HepG2 (cell line): ENCODE results near the gene FRMD8. TPM values are rescaled to one million over a fixed set of nuclear protein-coding genes. Genes with fewer than 3 reads are reported as not detected.

Experiments used
- AKAP8 ChIP-seq: sonication (generic); formaldehyde crosslinking; IDR thresholded peaks from 2 replicates; pipeline ENCODE4 v1.5.1; 2020; ENCODE audit warnings: mild to moderate bottlenecking, missing genetic modification reagents
- DR1 ChIP-seq: sonication (generic); formaldehyde crosslinking; IDR thresholded peaks from 2 replicates; pipeline ENCODE4 v1.8.0; 2021; ENCODE audit warnings: mild to moderate bottlenecking, missing genetic modification reagents, inconsistent platforms
- HOXA5 ChIP-seq: sonication (generic); formaldehyde crosslinking; IDR thresholded peaks from 2 replicates; pipeline ENCODE4 v1.4.0; 2020; ENCODE audit warnings: missing genetic modification reagents
- MED1 ChIP-seq: sonication (generic); formaldehyde crosslinking; IDR thresholded peaks from 2 replicates; pipeline ENCODE4 v1.4.0; 2020; ENCODE audit warnings: missing genetic modification reagents
- MYC ChIP-seq: sonication (generic); formaldehyde crosslinking; IDR thresholded peaks from 2 replicates; pipeline ENCODE4 v1.9.0; 2021; ENCODE audit warnings: missing genetic modification reagents, borderline replicate concordance
- NONO ChIP-seq, 2 experiments: fragments of 450-650 bp in 1 of 2; sonication (generic) in 1 of 2; formaldehyde crosslinking in 1 of 2; IDR thresholded peaks in 1 of 2; conservative IDR thresholded peaks in 1 of 2; 2 replicates each; pipeline versions ENCODE4 v1.6.1 to v1.8.0; 2017 to 2022; ENCODE audit warnings: mild to moderate bottlenecking in 1 of 2, missing genetic modification reagents in 1 of 2, moderate library complexity in 1 of 2
- RBM39 ChIP-seq: fragments of 200-400 bp; formaldehyde crosslinking; IDR thresholded peaks from one replicate; pipeline ENCODE4 v1.6.1; 2018; ENCODE audit warnings: antibody characterized with exemption, mild to moderate bottlenecking, low read depth, low read length; ENCODE audit not compliant: poor library complexity, severe bottlenecking
- SALL2 ChIP-seq: sonication (generic); formaldehyde crosslinking; IDR thresholded peaks from 2 replicates; pipeline ENCODE4 v1.8.1; 2023; ENCODE audit warnings: mild to moderate bottlenecking, missing genetic modification reagents, inconsistent platforms
- ZNF766 ChIP-seq: sonication (generic); formaldehyde crosslinking; IDR thresholded peaks from 2 replicates; pipeline ENCODE4 v1.5.0; 2020; ENCODE audit warnings: missing genetic modification reagents, borderline replicate concordance
- ZNF777 ChIP-seq: sonication (generic); formaldehyde crosslinking; IDR thresholded peaks from 2 replicates; pipeline ENCODE4 v1.4.0; 2020; ENCODE audit warnings: missing genetic modification reagents
- ZSCAN31 ChIP-seq: sonication (generic); formaldehyde crosslinking; IDR thresholded peaks from 2 replicates; pipeline ENCODE4 v1.5.0; 2020; ENCODE audit warnings: low read depth, mild to moderate bottlenecking, missing genetic modification reagents
- polyA plus RNA-seq, 8 experiments: library from polyadenylated mRNA; depleted of rRNA in 3 of 8; stranded (reverse) in 7 of 8; unstranded in 1 of 8; fragments of >200 nt; fragmentation: Illumina TruSeq in 4 of 8; extraction: Trizol in 4 of 8; gene quantifications; 2 replicates each; pipeline versions ENCODE4 v1.2.1 to v1.2.3, GENCODE V29; 2011 to 2016; ENCODE audit warnings: low read depth in 4 of 8, missing spikeins in 1 of 8, mixed read lengths in 1 of 8; ENCODE audit not compliant: insufficient read depth in 1 of 8
- total RNA-seq, 5 experiments: library from RNA; depleted of rRNA; stranded (reverse); fragments of >200 nt; fragmentation: Illumina TruSeq; extraction: Trizol; gene quantifications; 2 replicates each; pipeline ENCODE4 v1.2.3, GENCODE V29; 2016; ENCODE audit warnings: low read depth in 1 of 5
- TF ChIP-seq, protein P1 (sequence below): sonication (generic); formaldehyde crosslinking; IDR thresholded peaks from 2 replicates; pipeline ENCODE4 v1.4.0; 2020; ENCODE audit warnings: missing genetic modification reagents, mild to moderate bottlenecking, borderline replicate concordance
- TF ChIP-seq, protein P2 (sequence below): sonication (generic); formaldehyde crosslinking; IDR thresholded peaks from 2 replicates; pipeline ENCODE4 v1.5.1; 2020; ENCODE audit warnings: mild to moderate bottlenecking, missing genetic modification reagents
- TF ChIP-seq, protein P3 (sequence below): sonication (generic); formaldehyde crosslinking; conservative IDR thresholded peaks from 2 replicates; pipeline ENCODE4 v1.4.0; 2020; ENCODE audit warnings: mild to moderate bottlenecking, missing genetic modification reagents, moderate library complexity
- TF ChIP-seq, protein P4 (sequence below): sonication (generic); formaldehyde crosslinking; IDR thresholded peaks from 2 replicates; pipeline ENCODE4 v1.5.0; 2020; ENCODE audit warnings: missing genetic modification reagents, mild to moderate bottlenecking, borderline replicate concordance
- TF ChIP-seq, protein P5 (sequence below): sonication (generic); formaldehyde crosslinking; IDR thresholded peaks from 2 replicates; pipeline ENCODE4 v1.4.0; 2020; ENCODE audit warnings: mild to moderate bottlenecking, missing genetic modification reagents

FRMD8 gene
- total and polyA plus RNA-seq, 2 of the 13 experiments (the other 11 are each of a cell fraction or from before 2014, with no cell fraction given), result 5.8 to 20.6 TPM

DNA sequence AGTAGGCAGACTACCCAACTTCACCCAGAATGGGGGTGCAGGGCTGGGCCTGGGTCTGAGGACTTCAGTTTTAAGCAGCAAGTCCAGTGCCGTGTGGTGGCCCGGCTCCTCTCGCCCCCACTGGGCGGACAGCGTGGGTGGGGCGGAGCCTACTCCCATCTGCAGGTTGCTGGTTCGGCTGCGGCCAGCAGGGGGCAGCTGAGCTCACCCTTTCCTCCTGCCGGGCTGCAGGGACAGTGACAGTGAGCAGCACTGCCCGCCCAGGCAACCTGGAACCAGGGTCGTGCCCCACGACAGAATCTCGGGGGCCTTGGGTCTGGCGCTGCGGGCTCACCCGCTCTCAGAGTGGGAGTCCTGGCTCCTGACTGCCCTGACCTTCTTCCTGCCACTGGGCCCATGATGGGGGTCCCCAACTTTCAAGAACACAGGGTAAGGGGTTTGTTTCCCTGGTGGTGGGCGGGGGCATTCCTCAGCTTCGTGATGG, 29.9 kb downstream of the FRMD8 start (continued):
- TF ChIP-seq RBM39 (peak; percentile 62), ZNF777 (CRISPR knock-in tag) (0 out of 2 replicates have a peak, but pooled peaks have one; percentile 46), MYC (CRISPR knock-in tag) (peak; percentile 76), DR1 (CRISPR knock-in tag) (peak; percentile 40; the same call in 1 of the 2 replicates), NONO (IDR thresholded peaks at IDR 0.05) (no peak), NONO (CRISPR knock-in tag; conservative IDR thresholded peaks at IDR 0.05) (peak; percentile 70; the same call in 1 of the 2 replicates), SALL2 (peak; percentile 53), ZSCAN31 (CRISPR knock-in tag) (0 out of 2 replicates have a peak, but pooled peaks have one; percentile 29), AKAP8 (peak; percentile 88; the same call in 1 of the 2 replicates), HOXA5 (CRISPR knock-in tag) (peak; percentile 58; the same call in 1 of the 2 replicates), MED1 (peak; percentile 89), ZNF766 (CRISPR knock-in tag) (0 out of 2 replicates have a peak, but pooled peaks have one; percentile 58)
- TF ChIP-seq, protein P1, sequence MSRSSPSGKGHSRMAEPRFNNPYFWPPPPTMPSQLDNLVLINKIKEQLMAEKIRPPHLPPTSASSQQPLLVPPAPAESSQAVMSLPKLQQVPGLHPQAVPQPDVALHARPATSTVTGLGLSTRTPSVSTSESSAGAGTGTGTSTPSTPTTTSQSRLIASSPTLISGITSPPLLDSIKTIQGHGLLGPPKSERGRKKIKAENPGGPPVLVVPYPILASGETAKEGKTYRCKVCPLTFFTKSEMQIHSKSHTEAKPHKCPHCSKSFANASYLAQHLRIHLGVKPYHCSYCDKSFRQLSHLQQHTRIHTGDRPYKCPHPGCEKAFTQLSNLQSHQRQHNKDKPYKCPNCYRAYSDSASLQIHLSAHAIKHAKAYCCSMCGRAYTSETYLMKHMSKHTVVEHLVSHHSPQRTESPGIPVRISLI (CRISPR knock-in tag), result peak; percentile 48; the same call in 1 of the 2 replicates
- TF ChIP-seq, protein P2, sequence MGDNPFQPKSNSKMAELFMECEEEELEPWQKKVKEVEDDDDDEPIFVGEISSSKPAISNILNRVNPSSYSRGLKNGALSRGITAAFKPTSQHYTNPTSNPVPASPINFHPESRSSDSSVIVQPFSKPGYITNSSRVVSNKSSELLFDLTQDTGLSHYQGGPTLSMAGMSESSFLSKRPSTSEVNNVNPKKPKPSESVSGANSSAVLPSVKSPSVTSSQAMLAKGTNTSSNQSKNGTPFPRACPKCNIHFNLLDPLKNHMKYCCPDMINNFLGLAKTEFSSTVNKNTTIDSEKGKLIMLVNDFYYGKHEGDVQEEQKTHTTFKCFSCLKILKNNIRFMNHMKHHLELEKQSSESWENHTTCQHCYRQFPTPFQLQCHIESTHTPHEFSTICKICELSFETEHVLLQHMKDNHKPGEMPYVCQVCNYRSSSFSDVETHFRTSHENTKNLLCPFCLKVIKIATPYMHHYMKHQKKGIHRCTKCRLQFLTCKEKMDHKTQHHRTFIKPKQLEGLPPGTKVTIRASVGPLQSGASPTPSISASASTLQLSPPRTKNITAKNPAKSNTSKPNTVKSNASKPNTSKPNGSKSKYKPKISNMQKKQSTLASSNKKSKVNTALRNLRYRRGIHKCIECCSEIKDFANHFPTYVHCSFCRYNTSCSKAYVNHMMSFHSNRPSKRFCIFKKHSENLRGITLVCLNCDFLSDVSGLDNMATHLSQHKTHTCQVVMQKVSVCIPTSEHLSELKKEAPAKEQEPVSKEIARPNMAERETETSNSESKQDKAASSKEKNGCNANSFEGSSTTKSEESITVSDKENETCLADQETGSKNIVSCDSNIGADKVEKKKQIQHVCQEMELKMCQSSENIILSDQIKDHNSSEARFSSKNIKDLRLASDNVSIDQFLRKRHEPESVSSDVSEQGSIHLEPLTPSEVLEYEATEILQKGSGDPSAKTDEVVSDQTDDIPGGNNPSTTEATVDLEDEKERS (CRISPR knock-in tag), result peak; percentile 76; the same call in 1 of the 2 replicates
- TF ChIP-seq, protein P3, sequence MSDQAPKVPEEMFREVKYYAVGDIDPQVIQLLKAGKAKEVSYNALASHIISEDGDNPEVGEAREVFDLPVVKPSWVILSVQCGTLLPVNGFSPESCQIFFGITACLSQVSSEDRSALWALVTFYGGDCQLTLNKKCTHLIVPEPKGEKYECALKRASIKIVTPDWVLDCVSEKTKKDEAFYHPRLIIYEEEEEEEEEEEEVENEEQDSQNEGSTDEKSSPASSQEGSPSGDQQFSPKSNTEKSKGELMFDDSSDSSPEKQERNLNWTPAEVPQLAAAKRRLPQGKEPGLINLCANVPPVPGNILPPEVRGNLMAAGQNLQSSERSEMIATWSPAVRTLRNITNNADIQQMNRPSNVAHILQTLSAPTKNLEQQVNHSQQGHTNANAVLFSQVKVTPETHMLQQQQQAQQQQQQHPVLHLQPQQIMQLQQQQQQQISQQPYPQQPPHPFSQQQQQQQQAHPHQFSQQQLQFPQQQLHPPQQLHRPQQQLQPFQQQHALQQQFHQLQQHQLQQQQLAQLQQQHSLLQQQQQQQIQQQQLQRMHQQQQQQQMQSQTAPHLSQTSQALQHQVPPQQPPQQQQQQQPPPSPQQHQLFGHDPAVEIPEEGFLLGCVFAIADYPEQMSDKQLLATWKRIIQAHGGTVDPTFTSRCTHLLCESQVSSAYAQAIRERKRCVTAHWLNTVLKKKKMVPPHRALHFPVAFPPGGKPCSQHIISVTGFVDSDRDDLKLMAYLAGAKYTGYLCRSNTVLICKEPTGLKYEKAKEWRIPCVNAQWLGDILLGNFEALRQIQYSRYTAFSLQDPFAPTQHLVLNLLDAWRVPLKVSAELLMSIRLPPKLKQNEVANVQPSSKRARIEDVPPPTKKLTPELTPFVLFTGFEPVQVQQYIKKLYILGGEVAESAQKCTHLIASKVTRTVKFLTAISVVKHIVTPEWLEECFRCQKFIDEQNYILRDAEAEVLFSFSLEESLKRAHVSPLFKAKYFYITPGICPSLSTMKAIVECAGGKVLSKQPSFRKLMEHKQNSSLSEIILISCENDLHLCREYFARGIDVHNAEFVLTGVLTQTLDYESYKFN (CRISPR knock-in tag), result no peak
- TF ChIP-seq, protein P4, sequence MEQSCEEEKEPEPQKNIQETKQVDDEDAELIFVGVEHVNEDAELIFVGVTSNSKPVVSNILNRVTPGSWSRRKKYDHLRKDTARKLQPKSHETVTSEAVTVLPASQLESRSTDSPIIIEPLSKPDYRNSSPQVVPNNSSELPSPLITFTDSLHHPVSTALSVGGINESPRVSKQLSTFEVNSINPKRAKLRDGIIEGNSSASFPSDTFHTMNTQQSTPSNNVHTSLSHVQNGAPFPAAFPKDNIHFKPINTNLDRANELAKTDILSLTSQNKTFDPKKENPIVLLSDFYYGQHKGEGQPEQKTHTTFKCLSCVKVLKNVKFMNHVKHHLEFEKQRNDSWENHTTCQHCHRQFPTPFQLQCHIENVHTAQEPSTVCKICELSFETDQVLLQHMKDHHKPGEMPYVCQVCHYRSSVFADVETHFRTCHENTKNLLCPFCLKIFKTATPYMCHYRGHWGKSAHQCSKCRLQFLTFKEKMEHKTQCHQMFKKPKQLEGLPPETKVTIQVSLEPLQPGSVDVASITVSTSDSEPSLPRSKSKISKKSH (CRISPR knock-in tag), result peak; percentile 64; the same call in 1 of the 2 replicates
- TF ChIP-seq, protein P5, sequence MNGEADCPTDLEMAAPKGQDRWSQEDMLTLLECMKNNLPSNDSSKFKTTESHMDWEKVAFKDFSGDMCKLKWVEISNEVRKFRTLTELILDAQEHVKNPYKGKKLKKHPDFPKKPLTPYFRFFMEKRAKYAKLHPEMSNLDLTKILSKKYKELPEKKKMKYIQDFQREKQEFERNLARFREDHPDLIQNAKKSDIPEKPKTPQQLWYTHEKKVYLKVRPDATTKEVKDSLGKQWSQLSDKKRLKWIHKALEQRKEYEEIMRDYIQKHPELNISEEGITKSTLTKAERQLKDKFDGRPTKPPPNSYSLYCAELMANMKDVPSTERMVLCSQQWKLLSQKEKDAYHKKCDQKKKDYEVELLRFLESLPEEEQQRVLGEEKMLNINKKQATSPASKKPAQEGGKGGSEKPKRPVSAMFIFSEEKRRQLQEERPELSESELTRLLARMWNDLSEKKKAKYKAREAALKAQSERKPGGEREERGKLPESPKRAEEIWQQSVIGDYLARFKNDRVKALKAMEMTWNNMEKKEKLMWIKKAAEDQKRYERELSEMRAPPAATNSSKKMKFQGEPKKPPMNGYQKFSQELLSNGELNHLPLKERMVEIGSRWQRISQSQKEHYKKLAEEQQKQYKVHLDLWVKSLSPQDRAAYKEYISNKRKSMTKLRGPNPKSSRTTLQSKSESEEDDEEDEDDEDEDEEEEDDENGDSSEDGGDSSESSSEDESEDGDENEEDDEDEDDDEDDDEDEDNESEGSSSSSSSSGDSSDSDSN (CRISPR knock-in tag), result peak; percentile 47; the same call in 1 of the 2 replicates
